GM12878 (cell line): ENCODE data around the gene TTLL1. TPM values are rescaled to one million over a fixed set of nuclear protein-coding genes. Genes with fewer than 3 reads are reported as not detected.

Experiments
- ATAC-seq: fragments of 200-7000 bp; cut with Tn5 transposase; 3 replicates; pipeline ENCODE4 v1.9.1; 2020; ENCODE audit warnings: mild to moderate bottlenecking, moderate library complexity
- BruUV-seq: library from RNA; stranded (reverse); fragments of 400-500 nt; replicated peaks from 2 replicates; lab custom pipeline; 2021; lab: Mats Ljungman, UMichigan
- CTCF ChIA-PET: fragments of 300-600 bp; sonication (Branson Sonifier 250); formaldehyde crosslinking; extraction: SDS; loops from one replicate; lab custom pipeline; 2021; ENCODE audit warnings: inconsistent platforms; lab: Yijun Ruan, JAX
- POLR2A ChIA-PET: fragments of 350-600 bp; formaldehyde crosslinking; extraction: SDS; loops from one replicate; lab custom pipeline; 2021; ENCODE audit warnings: inconsistent platforms; lab: Charles Lee
- RAD21 ChIA-PET: fragments of 300-600 bp; sonication (Branson Sonifier 250); formaldehyde crosslinking; loops from one replicate; lab custom pipeline; 2023; ENCODE audit warnings: antibody characterized with exemption; ENCODE audit not compliant: unreplicated experiment; lab: Charles Lee
- SMC1A ChIA-PET: fragments of 300-600 bp; sonication (Branson Sonifier 250); formaldehyde crosslinking; loops from one replicate; lab custom pipeline; 2023; ENCODE audit not compliant: unreplicated experiment, uncharacterized antibody; lab: Charles Lee
- DNase-seq: peaks from one replicate; pipeline ENCODE4 v3.0.0-alpha.2; 2011; ENCODE audit warnings: low read depth, low spot score
- FAIRE-seq: peaks from 3 replicates; lab custom pipeline; 2011; peaks lifted over from hg19 to GRCh38; lab: Jason Lieb, UNC
- H2AFZ ChIP-seq: 2 replicates; pipeline ENCODE4 v1.6.0; 2011; ENCODE audit warnings: low read depth, low read length, control low read depth; ENCODE audit not compliant: control insufficient read depth
- H3K27ac ChIP-seq: 2 replicates; pipeline ENCODE4 v1.5.1; 2011; ENCODE audit warnings: control low read depth; ENCODE audit not compliant: control insufficient read depth, insufficient read depth
- H3K27me3 ChIP-seq, 2 experiments: replicated peaks in 1 of 2; 2 replicates each; pipeline versions ENCODE4 v1.6.0 to v1.6.1; 2011; ENCODE audit warnings: low read length in 1 of 2; ENCODE audit not compliant: control insufficient read depth in 2 of 2, insufficient read depth in 2 of 2
- H3K36me3 ChIP-seq, 2 experiments: 2 replicates each; pipeline ENCODE4 v1.5.1; 2011; ENCODE audit warnings: low read length in 1 of 2; ENCODE audit not compliant: control insufficient read depth in 2 of 2, insufficient read depth in 2 of 2
- H3K4me1 ChIP-seq: 2 replicates; pipeline ENCODE4 v1.6.1; 2011; ENCODE audit warnings: mild to moderate bottlenecking, low read length, moderate library complexity, mixed read lengths; ENCODE audit not compliant: control insufficient read depth, insufficient read depth
- H3K4me2 ChIP-seq: 2 replicates; pipeline ENCODE4 v1.6.0; 2011; ENCODE audit warnings: control low read depth; ENCODE audit not compliant: control insufficient read depth, insufficient read depth
- H3K4me3 ChIP-seq: fragments of 200-600 bp; sonication (generic); 2 replicates; pipeline ENCODE4 v1.5.1; 2016
- H3K79me2 ChIP-seq: 2 replicates; pipeline ENCODE4 v1.6.0; 2011; ENCODE audit warnings: low read length; ENCODE audit not compliant: control insufficient read depth, insufficient read depth
- H3K9ac ChIP-seq: 2 replicates; pipeline ENCODE4 v1.8.0; 2011; ENCODE audit warnings: low read length, control low read depth, mixed read lengths; ENCODE audit not compliant: control insufficient read depth, insufficient read depth
- H3K9me3 ChIP-seq: replicated peaks from 3 replicates; pipeline ENCODE4 v1.5.1; 2011; ENCODE audit warnings: mild to moderate bottlenecking, low read length; ENCODE audit not compliant: control insufficient read depth, insufficient read depth
- H4K20me1 ChIP-seq: 2 replicates; pipeline ENCODE4 v1.6.0; 2011; ENCODE audit not compliant: control insufficient read depth, insufficient read depth
- BCL11A ChIP-seq: IDR thresholded peaks from 2 replicates; pipeline ENCODE4 v1.6.1; 2011; ENCODE audit warnings: low read depth, low read length
- BHLHE40 ChIP-seq, 2 experiments: fragments of 450-650 bp in 1 of 2; IDR thresholded peaks; 2 replicates each; pipeline ENCODE4 v1.6.1; 2011 to 2017; ENCODE audit warnings: low read depth in 2 of 2, borderline replicate concordance in 1 of 2, improper control_type of control experiment in 1 of 2, low read length in 1 of 2, mild to moderate bottlenecking in 1 of 2
- EED ChIP-seq: sonication (generic); IDR thresholded peaks from 2 replicates; pipeline ENCODE4 v1.6.1; 2016; ENCODE audit warnings: antibody characterized with exemption, low read depth
- EP300 ChIP-seq, 2 experiments: fragments of 150-350 bp in 1 of 2; IDR thresholded peaks; 2 replicates each; pipeline ENCODE4 v1.6.1; 2011 to 2012; ENCODE audit warnings: low read depth in 2 of 2, low read length in 2 of 2, borderline replicate concordance in 1 of 2, improper control_type of control experiment in 1 of 2, inconsistent platforms in 1 of 2; ENCODE audit not compliant: control insufficient read depth in 1 of 2
- RBBP5 ChIP-seq: fragments of 200-600 bp; sonication (generic); conservative IDR thresholded peaks from 2 replicates; pipeline ENCODE4 v1.6.1; 2016
- RUNX3 ChIP-seq: IDR thresholded peaks from 2 replicates; pipeline ENCODE4 v1.6.1; 2012; ENCODE audit warnings: low read length, inconsistent platforms
- SMAD5 ChIP-seq: IDR thresholded peaks from 2 replicates; pipeline ENCODE4 v1.6.1; 2016; ENCODE audit warnings: antibody characterized with exemption, low read depth
- STAT1 ChIP-seq: fragments of 450-650 bp; conservative IDR thresholded peaks from 2 replicates; pipeline ENCODE4 v1.6.1; 2014; ENCODE audit warnings: antibody characterized with exemption, mild to moderate bottlenecking
- WGBS: methylation state at CpG from one replicate; pipeline ENCODE4 v1.1.6; 2016; ENCODE audit warnings: low lambda C conversion rate; ENCODE audit not compliant: insufficient replicate concordance, insufficient coverage; ENCODE audit errors: missing lambda C conversion rate; 5-methylcytosine and 5-hydroxymethylcytosine counted together
- in situ Hi-C: fragments of 300-500 bp; cut with MboI; formaldehyde crosslinking; loops from 9 replicates; pipeline ENCODE4 v1.14.3; 2018; ENCODE audit warnings: mixed read lengths
- intact Hi-C: fragments of 100-400 bp; cut with micrococcal nuclease; formaldehyde crosslinking; loops from one replicate; pipeline ENCODE4 v1.14.2; 2022; ENCODE audit not compliant: unreplicated experiment
- polyA plus RNA-seq, 11 experiments: library from polyadenylated mRNA; depleted of rRNA in 4 of 11; unstranded in 6 of 11; stranded (reverse) in 5 of 11; fragments of >200 nt; fragmentation: Nextera tagmentation in 4 of 11; fragmentation: Illumina TruSeq in 1 of 11; extraction: Ambion mirVana in 4 of 11; extraction: Trizol in 1 of 11; gene quantifications; 1 replicate in 1 of 11; 2 replicates in 10 of 11; pipeline versions ENCODE4 v1.2.1 to v1.2.3, GENCODE V29; 2011 to 2016; ENCODE audit warnings: inconsistent platforms in 2 of 11, missing spikeins in 2 of 11, low read depth in 1 of 11
- total RNA-seq, 4 experiments: library from RNA; depleted of rRNA in 3 of 4; stranded (reverse); fragments of >200 nt in 3 of 4; fragmentation: Illumina TruSeq in 1 of 4; extraction: Trizol in 1 of 4; gene quantifications; 2 replicates each; pipeline versions ENCODE4 v1.2.1 to v1.2.3, GENCODE V29; 2013 to 2021
- TF ChIP-seq, protein P1 (sequence below): fragments of 450-650 bp; IDR thresholded peaks from 2 replicates; pipeline ENCODE4 v1.6.1; 2016; ENCODE audit warnings: mild to moderate bottlenecking

TTLL1 gene
- total and polyA plus RNA-seq, 10 of the 15 experiments (the other 5 are each of a cell fraction or from before 2014, with no cell fraction given) = 0.39 to 4.8 (median 3.2) TPM

DNA sequence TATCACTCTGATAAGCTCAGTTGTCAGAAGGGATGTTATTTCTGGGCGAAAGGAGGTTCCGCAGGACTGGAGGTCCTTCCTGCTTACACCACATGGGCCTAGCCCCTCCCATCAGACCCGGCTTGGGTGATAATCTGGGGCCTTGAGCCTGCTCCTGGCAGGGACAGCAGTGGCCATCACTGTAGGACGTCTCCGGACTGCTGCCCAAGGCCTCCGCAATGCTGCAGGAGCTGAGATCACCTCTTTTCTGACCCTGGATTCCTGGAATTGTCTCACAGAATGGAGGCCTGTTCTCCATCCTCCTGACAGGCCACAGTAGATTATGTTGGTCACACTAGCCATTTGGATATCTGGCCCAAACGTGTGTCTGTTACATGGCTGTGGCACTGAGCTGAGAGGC is 12.1 kb upstream of the TTLL1 start (continued):
- TF ChIP-seq BCL11A (no peak), EP300 (IDR thresholded peaks at IDR 0.05; ENCODE audit: borderline replicate concordance in 1 of 2, control insufficient read depth in 1 of 2, low read depth in 2 of 2, low read length in 2 of 2) (no peak), STAT1 (no peak)
- TF ChIP-seq, all 136 proteins: peak for 0

DNA sequence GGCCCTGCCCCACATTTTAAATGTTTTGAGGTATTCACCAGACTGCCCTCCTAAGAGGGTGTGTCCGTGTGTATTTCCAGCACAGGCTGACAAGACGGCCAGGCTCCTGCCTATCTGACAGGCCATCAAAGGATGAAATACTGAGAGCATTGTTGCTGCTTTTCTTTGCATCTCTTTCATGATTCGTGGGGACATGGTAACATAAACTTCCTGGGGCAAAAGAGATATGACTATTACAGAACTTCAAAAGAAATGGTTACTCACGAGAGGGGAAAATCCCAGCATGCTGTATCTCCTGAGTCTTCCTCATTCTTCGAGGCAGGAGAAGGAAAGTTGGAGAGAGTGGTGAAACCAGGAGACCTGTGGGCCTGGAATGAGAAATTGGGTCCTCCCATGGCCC is 11.0 kb upstream of the TTLL1 start:
- no TSS peak for BruUV-seq
- Histone ChIP-seq H3K9me3 (peaks cover 3% of the 10 kb centered on the region; the same call in 2 of the 3 replicates), H2AFZ (no peak overlapping the region), H3K27ac (no peak overlapping the region), H3K79me2 (no peaks in the 10 kb centered on the region)
- no peak for ATAC-seq
- POLR2A ChIA-PET = no interaction called here
- RAD21 ChIA-PET = no interaction called here
- no peak for TF ChIP-seq SMAD5
- no peak for TF ChIP-seq RBBP5
- TF ChIP-seq EED = peak; percentile 25; the same call in 1 of the 2 replicates
- peak in 1 of 2 experiments; percentile 18; a peak in 1 of 4 replicates for TF ChIP-seq BHLHE40 (IDR thresholded peaks at IDR 0.05; ENCODE audit: borderline replicate concordance in 1 of 2, low read depth in 2 of 2, low read length in 1 of 2)
- TF ChIP-seq RUNX3 = peak; percentile 13; the same call in 1 of the 2 replicates
- TF ChIP-seq, protein P1, sequence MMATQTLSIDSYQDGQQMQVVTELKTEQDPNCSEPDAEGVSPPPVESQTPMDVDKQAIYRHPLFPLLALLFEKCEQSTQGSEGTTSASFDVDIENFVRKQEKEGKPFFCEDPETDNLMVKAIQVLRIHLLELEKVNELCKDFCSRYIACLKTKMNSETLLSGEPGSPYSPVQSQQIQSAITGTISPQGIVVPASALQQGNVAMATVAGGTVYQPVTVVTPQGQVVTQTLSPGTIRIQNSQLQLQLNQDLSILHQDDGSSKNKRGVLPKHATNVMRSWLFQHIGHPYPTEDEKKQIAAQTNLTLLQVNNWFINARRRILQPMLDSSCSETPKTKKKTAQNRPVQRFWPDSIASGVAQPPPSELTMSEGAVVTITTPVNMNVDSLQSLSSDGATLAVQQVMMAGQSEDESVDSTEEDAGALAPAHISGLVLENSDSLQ = 0 out of 2 replicates have a peak, but pooled peaks have one; percentile 16
- TF ChIP-seq, all 136 proteins: peak for 4
- ChIA-PET SMC1A (no interaction called here), CTCF (no interaction called here)
- H3K9ac ChIP-seq = no peak overlapping the region
- 31% methylated on average over 5 of the region's 5 CpGs for whole genome bisulfite sequencing
- no peak for FAIRE-seq
- no peak overlapping the region for H3K4me3 ChIP-seq
- no peaks in the 10 kb centered on the region for H3K27me3 ChIP-seq
- in situ Hi-C loops = no loop called here
- H3K4me1 ChIP-seq = no peaks in the 10 kb centered on the region; the same call in 1 of the 2 replicates
- no peaks in the 10 kb centered on the region for H4K20me1 ChIP-seq
- no peak overlapping the region for H3K4me2 ChIP-seq
- no peak for DNase-seq
- H3K36me3 ChIP-seq = no peaks in the 10 kb centered on the region
- intact Hi-C loops = no loop called here
